ENCODE results near the gene NPIPA5. TPM values are rescaled to one million over a fixed set of nuclear protein-coding genes. Genes with fewer than 3 reads are reported as not detected.

The NPIPA5 gene
- total and polyA plus RNA-seq, 2 of the 13 experiments (the other 11 are each of a cell fraction or from before 2014, with no cell fraction given): 9.7 to 21.5 TPM

DNA sequence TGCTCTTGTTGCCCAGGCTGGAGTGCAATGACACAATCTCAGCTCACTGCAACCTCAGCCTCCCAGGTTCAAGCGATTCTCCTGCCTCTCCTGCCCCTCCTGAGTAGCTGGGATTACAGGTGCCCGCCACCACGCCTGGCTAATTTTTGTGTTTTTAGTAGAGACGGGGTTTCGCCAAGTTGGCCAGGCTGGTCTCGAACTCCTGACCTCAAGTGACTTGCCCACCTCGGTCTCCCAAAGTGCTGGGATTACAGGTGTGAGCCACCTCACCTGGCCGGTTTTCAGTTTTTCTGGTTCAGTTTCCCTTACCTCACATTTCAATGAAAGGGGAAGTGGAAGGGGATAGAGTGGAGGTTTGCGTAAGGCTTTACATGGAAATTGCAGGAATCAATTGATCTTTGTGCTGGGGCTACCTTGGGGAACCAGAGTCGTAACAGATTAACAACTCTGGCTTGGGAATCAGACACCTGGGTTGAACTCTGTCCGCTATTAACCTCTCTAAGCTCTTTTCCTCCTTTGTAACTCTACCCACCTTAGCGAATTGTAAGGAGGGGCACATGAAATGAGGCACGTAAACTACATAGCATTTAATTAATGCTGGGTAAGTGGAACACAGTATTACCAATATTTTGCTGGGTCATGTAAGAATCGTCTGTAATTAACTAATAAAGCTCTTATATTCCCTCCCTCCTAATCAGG lies 20.7 kb upstream of the NPIPA5 start (continued):
- TF ChIP-seq, protein P1, sequence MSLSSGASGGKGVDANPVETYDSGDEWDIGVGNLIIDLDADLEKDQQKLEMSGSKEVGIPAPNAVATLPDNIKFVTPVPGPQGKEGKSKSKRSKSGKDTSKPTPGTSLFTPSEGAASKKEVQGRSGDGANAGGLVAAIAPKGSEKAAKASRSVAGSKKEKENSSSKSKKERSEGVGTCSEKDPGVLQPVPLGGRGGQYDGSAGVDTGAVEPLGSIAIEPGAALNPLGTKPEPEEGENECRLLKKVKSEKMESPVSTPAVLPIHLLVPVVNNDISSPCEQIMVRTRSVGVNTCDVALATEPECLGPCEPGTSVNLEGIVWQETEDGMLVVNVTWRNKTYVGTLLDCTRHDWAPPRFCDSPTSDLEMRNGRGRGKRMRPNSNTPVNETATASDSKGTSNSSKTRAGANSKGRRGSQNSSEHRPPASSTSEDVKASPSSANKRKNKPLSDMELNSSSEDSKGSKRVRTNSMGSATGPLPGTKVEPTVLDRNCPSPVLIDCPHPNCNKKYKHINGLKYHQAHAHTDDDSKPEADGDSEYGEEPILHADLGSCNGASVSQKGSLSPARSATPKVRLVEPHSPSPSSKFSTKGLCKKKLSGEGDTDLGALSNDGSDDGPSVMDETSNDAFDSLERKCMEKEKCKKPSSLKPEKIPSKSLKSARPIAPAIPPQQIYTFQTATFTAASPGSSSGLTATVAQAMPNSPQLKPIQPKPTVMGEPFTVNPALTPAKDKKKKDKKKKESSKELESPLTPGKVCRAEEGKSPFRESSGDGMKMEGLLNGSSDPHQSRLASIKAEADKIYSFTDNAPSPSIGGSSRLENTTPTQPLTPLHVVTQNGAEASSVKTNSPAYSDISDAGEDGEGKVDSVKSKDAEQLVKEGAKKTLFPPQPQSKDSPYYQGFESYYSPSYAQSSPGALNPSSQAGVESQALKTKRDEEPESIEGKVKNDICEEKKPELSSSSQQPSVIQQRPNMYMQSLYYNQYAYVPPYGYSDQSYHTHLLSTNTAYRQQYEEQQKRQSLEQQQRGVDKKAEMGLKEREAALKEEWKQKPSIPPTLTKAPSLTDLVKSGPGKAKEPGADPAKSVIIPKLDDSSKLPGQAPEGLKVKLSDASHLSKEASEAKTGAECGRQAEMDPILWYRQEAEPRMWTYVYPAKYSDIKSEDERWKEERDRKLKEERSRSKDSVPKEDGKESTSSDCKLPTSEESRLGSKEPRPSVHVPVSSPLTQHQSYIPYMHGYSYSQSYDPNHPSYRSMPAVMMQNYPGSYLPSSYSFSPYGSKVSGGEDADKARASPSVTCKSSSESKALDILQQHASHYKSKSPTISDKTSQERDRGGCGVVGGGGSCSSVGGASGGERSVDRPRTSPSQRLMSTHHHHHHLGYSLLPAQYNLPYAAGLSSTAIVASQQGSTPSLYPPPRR (CRISPR knock-in tag; IDR thresholded peaks at IDR 0.05; ENCODE audit: borderline replicate concordance): peak; percentile 79
- TF ChIP-seq SALL2 (CRISPR knock-in tag; IDR thresholded peaks at IDR 0.05): no peak
- no peak for TF ChIP-seq NPAS2 (CRISPR knock-in tag; IDR thresholded peaks at IDR 0.05; ENCODE audit: borderline replicate concordance)
- no peak for TF ChIP-seq MAZ (IDR thresholded peaks at IDR 0.05; ENCODE audit: borderline replicate concordance, low read depth, low read length)
- 0 out of 2 replicates have a peak, but pooled peaks have one; percentile 43 for TF ChIP-seq MAZ (CRISPR knock-in tag; IDR thresholded peaks at IDR 0.05; ENCODE audit: low read depth)
- TF ChIP-seq NR2F2 (IDR thresholded peaks at IDR 0.05; ENCODE audit: borderline replicate concordance, low read depth): peak; percentile 56; the same call in 1 of the 2 replicates
- TF ChIP-seq KDM1A (CRISPR knock-in tag; IDR thresholded peaks at IDR 0.05): peak; percentile 79
- TF ChIP-seq, protein P2, sequence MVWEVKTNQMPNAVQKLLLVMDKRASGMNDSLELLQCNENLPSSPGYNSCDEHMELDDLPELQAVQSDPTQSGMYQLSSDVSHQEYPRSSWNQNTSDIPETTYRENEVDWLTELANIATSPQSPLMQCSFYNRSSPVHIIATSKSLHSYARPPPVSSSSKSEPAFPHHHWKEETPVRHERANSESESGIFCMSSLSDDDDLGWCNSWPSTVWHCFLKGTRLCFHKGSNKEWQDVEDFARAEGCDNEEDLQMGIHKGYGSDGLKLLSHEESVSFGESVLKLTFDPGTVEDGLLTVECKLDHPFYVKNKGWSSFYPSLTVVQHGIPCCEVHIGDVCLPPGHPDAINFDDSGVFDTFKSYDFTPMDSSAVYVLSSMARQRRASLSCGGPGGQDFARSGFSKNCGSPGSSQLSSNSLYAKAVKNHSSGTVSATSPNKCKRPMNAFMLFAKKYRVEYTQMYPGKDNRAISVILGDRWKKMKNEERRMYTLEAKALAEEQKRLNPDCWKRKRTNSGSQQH (CRISPR knock-in tag; IDR thresholded peaks at IDR 0.05; ENCODE audit: low read depth): no peak
- TF ChIP-seq ZNF615 (CRISPR knock-in tag; IDR thresholded peaks at IDR 0.05; ENCODE audit: borderline replicate concordance): no peak
- TF ChIP-seq CHD2 (IDR thresholded peaks at IDR 0.05; ENCODE audit: low read depth, low read length): no peak
- no peak for TF ChIP-seq RFX1 (IDR thresholded peaks at IDR 0.05)
- TF ChIP-seq, protein P3, sequence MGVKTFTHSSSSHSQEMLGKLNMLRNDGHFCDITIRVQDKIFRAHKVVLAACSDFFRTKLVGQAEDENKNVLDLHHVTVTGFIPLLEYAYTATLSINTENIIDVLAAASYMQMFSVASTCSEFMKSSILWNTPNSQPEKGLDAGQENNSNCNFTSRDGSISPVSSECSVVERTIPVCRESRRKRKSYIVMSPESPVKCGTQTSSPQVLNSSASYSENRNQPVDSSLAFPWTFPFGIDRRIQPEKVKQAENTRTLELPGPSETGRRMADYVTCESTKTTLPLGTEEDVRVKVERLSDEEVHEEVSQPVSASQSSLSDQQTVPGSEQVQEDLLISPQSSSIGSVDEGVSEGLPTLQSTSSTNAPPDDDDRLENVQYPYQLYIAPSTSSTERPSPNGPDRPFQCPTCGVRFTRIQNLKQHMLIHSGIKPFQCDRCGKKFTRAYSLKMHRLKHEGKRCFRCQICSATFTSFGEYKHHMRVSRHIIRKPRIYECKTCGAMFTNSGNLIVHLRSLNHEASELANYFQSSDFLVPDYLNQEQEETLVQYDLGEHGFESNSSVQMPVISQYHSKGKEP (CRISPR knock-in tag; IDR thresholded peaks at IDR 0.05): no peak
- no peak for TF ChIP-seq ZFP41 (CRISPR knock-in tag; IDR thresholded peaks at IDR 0.05; ENCODE audit: borderline replicate concordance)
- TF ChIP-seq ZNF598 (CRISPR knock-in tag; IDR thresholded peaks at IDR 0.05; ENCODE audit: borderline replicate concordance): no peak; the same call in 1 of the 2 replicates
- no peak for TF ChIP-seq RFX5 (IDR thresholded peaks at IDR 0.05; ENCODE audit: low read depth, low read length)
- TF ChIP-seq, protein P4, sequence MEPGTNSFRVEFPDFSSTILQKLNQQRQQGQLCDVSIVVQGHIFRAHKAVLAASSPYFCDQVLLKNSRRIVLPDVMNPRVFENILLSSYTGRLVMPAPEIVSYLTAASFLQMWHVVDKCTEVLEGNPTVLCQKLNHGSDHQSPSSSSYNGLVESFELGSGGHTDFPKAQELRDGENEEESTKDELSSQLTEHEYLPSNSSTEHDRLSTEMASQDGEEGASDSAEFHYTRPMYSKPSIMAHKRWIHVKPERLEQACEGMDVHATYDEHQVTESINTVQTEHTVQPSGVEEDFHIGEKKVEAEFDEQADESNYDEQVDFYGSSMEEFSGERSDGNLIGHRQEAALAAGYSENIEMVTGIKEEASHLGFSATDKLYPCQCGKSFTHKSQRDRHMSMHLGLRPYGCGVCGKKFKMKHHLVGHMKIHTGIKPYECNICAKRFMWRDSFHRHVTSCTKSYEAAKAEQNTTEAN (CRISPR knock-in tag; conservative IDR thresholded peaks at IDR 0.05): 0 out of 2 replicates have a peak, but pooled peaks have one; percentile 56
- peak; percentile 20; the same call in 1 of the 2 replicates for TF ChIP-seq ZNF775 (CRISPR knock-in tag; IDR thresholded peaks at IDR 0.05; ENCODE audit: borderline replicate concordance)

Measured in HepG2 (cell line).